ENCODE measurements around the gene RNF144A.

- no peak for TF ChIP-seq EZH2phosphoT487 (IDR thresholded peaks at IDR 0.05; ENCODE audit: insufficient read depth, low read depth)
- no peak for TF ChIP-seq EZH2 (IDR thresholded peaks at IDR 0.05; ENCODE audit: insufficient read depth, poor library complexity, severe bottlenecking)
Measured at GRCh38 chr2:6945087-6945813, 28.0 kb downstream of the RNF144A start.
